Neural progenitor cell (in vitro differentiated cells): ENCODE data around the gene PPIL4.

Source experiments
- CTCF ChIP-seq: fragments of 200-600 bp; sonication (generic); IDR thresholded peaks from 2 replicates; pipeline ENCODE4 v1.5.1; 2017; ENCODE audit warnings: antibody characterized with exemption, mild to moderate bottlenecking
- EZH2phosphoT487 ChIP-seq: fragments of 200-600 bp; sonication (generic); IDR thresholded peaks from 2 replicates; pipeline ENCODE4 v1.6.1; 2017; ENCODE audit warnings: antibody characterized with exemption

DNA sequence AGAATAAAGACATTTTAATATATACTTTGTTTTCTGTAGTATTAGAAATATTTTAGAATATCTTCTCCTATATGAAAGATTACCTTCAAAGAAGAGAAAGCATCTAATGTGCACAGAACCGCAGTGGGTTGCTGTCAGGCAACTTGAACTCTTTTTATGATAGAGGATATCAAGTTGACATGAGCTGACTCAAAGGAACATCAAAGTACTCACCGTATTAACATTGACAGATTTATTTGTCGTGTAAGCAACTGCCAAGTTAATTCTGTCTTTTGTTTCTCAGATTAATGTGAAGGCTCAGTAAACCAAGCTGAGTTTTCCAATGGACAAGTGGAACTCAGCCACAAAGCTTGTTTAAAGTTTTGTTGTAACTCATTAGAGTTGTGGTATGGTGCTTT is 18.1 kb upstream of the PPIL4 start:
- no peak for TF ChIP-seq CTCF
- no peak for TF ChIP-seq EZH2phosphoT487
